Measurements from ENCODE around the gene RPS6KB2.

RPS6KB2 gene

GRCh38 chr11:67416416-67417335, 11.6 kb upstream of the RPS6KB2 start:
- Histone ChIP-seq H3K4me3 (ENCODE audit: low read depth, low read length) (no peak overlapping the region), H3K36me3 (replicated peaks) (no peaks in the 10 kb centered on the region), H3K27ac (no peak overlapping the region), H3K27me3 (replicated peaks) (peaks cover 10% of the 10 kb centered on the region)
- in situ Hi-C loops (cut with HindIII; ENCODE audit: low pct_ligation_motif_present, low sequenced_read_pairs), result no loop called here
- DNase-seq, result no peak
- no peak for TF ChIP-seq CTCF (IDR thresholded peaks at IDR 0.05; ENCODE audit: low read depth, low read length, missing control alignments)

DNA sequence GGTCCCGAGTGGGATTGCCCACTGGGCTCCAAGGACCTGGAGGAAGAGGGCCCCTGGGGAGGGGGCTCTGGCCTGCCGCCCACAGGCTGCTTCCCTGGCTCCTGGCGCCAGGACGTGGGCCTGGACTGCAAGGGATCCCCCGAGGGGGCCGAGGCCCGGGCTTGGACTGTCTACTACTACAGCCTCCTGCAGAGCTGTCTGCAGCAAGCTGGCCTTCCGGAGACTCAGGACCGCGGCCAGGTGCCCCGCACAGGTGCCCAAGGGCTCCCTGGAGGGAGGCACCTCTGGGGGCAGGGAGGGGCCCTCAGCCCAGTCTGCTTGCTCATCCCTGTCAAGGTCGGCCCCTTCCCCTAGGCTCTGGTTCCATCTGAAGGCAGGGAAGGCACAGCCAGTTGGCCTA, 10.9 kb upstream of the RPS6KB2 start:
- H3K27ac ChIP-seq, result no peak overlapping the region
- H3K4me3 ChIP-seq (ENCODE audit: low read depth, low read length), result no peak overlapping the region
- H3K27me3 ChIP-seq (replicated peaks), result peaks cover 6% of the 10 kb centered on the region
- in situ Hi-C loops (cut with HindIII; ENCODE audit: low pct_ligation_motif_present, low sequenced_read_pairs), result no loop called here
- TF ChIP-seq CTCF (IDR thresholded peaks at IDR 0.05; ENCODE audit: low read depth, low read length, missing control alignments), result no peak
- DNase-seq, result no peak
- H3K36me3 ChIP-seq (replicated peaks), result no peaks in the 10 kb centered on the region

- H3K36me3 ChIP-seq (replicated peaks), result no peaks in the 10 kb centered on the region
- H3K4me3 ChIP-seq (ENCODE audit: low read depth, low read length), result no peak overlapping the region
- no peak overlapping the region for H3K27ac ChIP-seq
- no peak for TF ChIP-seq CTCF (IDR thresholded peaks at IDR 0.05; ENCODE audit: low read depth, low read length, missing control alignments)
- peaks cover 5% of the 10 kb centered on the region for H3K27me3 ChIP-seq (replicated peaks)
- in situ Hi-C loops (cut with HindIII; ENCODE audit: low pct_ligation_motif_present, low sequenced_read_pairs), result no loop called here
- no peak for DNase-seq
Observed at GRCh38 chr11:67418476-67419281, 9.6 kb upstream of the RPS6KB2 start.

GRCh38 chr11:67419325-67420049, 8.8 kb upstream of the RPS6KB2 start:
- in situ Hi-C loops (cut with HindIII; ENCODE audit: low pct_ligation_motif_present, low sequenced_read_pairs), result no loop called here
- no peaks in the 10 kb centered on the region for H3K36me3 ChIP-seq (replicated peaks)
- H3K4me3 ChIP-seq (ENCODE audit: low read depth, low read length), result no peak overlapping the region
- H3K27ac ChIP-seq, result no peak overlapping the region
- TF ChIP-seq CTCF (IDR thresholded peaks at IDR 0.05; ENCODE audit: low read depth, low read length, missing control alignments), result no peak
- peaks cover 5% of the 10 kb centered on the region for H3K27me3 ChIP-seq (replicated peaks)
- no peak for DNase-seq

GRCh38 chr11:67420147-67420645, 8.1 kb upstream of the RPS6KB2 start:
- Histone ChIP-seq H3K27me3 (replicated peaks) (peaks cover under 1% of the 10 kb centered on the region), H3K27ac (peak overlapping the region; percentile 49), H3K4me3 (ENCODE audit: low read depth, low read length) (peak overlapping the region; percentile 47), H3K36me3 (replicated peaks) (no peaks in the 10 kb centered on the region)
- TF ChIP-seq CTCF (IDR thresholded peaks at IDR 0.05; ENCODE audit: low read depth, low read length, missing control alignments), result no peak
- in situ Hi-C loops (cut with HindIII; ENCODE audit: low pct_ligation_motif_present, low sequenced_read_pairs), result no loop called here
- DNase-seq, result no peak

All from brain microvascular endothelial cell (primary cell).